Measurements from ENCODE around the gene VIPR2.

The VIPR2 gene

DNA sequence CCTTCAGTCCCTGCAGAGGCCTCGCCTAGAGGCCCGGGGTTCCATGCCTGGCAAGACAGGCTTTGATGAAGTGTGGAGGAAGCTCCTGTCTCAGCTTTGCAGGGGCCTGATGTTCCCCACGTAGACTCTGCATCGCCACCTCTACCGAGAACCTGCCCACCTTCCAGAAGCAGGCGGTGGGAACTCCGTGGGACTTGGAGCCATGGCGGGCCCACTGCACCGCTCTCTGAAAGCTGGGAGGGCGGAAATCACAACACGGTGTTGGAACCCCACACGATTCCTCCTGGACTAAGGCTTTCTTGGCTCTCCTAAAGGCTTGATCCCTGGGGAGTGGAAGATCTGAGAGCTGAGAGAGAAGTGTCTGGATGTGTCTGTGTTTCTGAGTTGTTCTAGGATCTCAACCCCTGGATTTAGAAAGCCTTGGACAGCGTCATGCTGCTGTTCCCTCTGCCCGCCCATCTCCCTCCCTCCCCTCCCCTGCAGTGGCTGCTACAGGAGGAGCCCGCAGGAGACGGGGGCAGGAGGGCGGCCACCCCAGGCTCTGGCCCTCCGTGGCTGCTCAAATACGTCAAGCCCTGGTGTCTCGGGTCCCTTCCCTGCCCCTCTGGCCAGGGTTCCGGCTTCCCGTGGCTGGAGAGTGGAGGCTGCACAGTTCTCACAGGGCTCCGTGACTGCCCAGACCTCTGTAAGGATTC lies 79.7 kb downstream of the VIPR2 start:
- no peak for DNase-seq (ENCODE audit: low spot score)

DNA sequence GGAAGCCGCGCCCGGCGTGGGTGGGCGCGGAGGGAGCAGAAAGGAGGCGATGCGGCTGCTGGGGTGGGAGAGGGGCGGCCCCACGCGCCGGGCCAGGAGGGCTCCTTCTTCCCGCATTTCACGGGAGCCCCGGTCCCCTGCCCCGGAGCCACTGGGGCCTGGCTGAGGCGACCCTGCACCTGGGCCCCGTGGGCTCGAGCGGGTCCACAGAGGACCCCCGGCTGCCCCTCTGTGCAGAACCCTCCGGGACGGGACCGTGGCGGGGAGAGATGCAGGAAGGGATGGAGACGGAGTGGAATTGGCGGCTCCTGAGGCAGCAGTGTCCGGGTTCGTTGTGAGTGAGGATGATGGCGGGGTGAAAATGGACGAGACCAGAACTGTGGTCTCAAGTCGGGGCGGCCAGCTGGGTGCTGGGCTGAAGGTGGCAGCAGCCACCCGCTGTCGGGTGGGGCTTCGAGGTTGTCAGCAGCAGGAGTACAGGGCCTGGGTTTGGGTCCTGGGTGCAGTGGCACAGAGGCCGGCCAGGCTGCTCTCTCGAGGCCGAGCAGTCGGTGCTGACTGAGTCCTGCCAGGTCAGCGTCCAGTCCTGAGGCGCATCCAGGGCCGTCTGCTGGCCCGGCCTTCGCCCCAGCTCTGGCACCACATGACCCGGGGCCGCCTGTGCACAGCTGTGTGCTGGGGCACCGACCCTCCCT lies 80.4 kb downstream of the VIPR2 start:
- no peak for DNase-seq (ENCODE audit: low spot score)

DNA sequence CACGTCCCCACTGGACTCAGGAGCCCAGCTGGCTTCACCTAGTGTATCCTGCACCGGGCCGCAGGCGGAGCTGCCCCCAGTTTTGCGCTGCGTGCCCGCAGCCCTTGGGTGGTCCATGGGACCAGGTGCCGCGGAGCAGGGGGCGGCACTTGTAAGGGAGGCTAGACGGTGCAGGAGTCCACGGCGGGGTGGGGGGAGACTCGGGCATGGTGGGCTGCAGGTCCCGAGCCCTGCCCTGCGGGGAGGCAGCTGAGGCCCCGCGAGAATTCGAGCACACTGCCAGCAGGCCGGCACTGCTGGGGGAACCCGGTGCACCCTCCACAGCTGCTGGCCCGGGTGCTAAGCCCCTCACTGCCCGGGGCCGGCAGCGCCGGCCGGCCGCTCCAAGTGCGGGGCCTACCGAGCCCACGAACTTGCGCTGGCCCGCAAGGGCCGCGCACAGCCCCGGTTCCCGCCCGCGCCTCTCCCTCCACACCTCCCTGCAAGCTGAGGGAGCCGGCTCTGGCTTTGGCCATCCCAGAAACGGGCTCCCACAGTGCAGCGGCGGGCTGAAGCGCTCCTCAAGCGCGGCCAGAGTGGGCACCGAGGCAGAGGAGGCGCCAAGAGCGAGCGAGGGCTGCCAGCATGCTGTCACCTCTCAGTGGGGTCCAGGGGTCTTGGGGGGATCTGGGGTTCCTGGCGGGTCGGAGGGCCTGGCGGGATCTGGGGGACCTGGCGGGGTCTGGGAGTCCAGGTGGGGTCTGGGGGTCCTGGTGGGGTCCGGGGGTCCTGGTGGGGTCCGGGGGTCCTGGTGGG lies 81.4 kb downstream of the VIPR2 start:
- DNase-seq (ENCODE audit: low spot score): no peak

DNA sequence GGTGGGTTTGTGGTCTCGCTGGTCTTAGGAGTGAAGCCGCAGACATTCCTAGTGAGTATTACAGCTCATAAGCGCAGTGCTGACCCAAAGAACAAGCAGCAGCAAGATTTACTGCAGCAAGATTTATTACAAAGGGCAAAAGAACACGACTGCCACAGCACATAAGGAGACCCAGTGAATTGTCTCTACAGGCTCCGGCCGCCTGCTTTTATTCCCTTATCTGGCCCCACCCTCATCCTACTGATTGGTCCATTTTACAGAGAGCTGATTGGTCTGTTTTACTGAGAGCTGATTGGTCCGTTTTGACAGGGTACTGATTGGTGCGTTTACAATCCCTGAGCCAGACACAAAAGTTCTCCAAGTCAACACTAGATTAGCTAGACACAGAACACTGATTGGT lies 82.1 kb downstream of the VIPR2 start:
- no peak for DNase-seq (ENCODE audit: low spot score)

DNA sequence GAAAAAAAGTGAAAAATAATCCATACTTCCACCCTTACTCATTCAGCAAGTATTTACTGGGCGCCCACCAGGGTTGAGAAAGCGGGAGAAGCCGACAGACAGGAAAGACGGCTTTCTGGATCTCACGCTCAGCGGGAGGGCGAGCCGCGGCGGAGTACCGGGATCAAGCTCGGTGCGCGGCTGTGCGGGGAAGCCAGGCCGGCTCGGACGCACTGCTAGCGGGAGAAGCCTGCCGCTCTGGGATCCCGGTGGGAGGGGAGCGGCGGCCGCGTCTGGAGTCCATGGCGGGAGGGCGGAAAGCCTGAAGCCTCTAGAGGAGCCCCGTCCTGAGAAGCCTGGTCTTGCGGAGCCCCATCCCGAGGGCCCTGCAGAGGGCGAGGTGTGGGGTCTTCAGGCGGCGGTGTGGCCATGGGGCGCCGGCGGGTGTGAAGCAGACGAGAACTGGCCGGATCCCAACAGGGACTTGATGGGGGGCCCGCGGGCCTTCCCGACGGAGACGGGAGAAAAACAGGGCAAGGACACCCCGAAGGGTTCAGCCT lies 82.9 kb downstream of the VIPR2 start:
- DNase-seq (ENCODE audit: low spot score): no peak

DNA sequence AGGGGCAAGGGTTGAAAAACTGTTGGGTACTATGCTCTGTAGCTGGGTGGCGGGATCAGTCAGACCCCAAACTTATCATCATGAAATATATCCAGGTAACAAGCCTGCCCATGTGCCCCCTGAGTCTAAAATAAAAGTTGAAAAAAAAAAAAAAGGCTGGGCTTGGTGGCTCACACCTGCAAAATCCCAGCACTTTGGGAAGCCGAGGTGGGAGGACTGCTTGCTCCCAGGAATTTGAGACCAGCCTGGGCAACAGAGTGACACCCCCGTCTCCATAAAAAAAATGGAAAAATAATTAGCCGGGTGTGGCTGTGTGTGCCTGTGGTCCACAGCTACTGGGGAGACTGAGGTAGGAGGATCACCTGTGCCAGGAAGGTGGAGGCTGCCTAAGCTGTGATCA lies 83.5 kb downstream of the VIPR2 start:
- no peak for DNase-seq (ENCODE audit: low spot score)

DNA sequence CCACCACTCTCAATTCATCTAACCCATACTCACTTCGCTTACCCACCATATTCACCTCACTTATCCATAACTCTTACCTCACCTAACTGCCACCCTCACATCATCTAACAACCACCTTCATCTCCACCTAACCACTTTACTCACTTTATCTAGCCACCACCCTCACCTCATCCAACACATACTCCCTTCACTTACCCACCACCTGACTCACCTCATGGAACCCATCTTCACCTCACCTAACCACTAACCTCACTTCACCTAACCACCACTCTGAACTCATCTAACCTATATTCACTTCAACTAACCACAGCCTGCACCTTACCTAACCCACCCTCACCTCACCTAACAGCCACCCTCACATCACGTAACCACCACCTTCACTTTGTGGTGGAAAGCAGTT lies 84.2 kb downstream of the VIPR2 start:
- DNase-seq (ENCODE audit: low spot score): no peak

DNA sequence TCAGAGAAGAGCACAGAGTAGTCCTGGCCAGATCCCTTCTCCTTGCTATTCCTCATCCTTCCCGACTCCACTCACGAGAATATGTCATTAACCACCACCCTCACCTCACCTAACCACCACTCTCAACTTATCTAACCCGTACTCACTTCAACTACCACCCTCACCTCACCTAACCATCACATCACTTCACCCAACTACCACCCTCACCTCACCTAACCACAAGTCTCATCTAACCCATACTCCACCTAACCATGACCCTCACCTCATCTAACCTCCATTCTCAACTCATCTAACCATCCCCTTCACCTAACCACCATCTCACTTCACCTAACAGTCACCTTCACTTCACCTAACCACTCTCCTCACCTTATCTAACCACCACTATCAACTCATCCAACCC lies 85.0 kb downstream of the VIPR2 start:
- no peak for DNase-seq (ENCODE audit: low spot score)

DNA sequence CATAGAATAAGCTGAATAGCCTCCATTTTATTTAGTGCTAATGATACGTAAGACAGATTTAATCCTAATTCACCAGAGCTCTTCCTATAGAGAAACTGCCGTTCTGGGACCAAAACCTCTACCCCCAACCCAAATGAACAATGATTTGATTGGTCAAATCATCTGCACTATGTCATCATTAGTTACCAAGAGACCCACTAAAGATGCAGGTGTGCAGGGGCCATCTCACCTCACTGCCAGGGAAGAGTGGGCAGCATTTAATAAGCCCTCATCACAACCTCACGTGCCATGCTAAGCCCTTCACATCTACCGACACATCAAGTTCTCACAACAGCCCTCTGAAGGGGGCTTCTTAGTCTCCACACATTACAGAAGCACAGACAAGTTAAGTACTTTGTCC lies 87.0 kb downstream of the VIPR2 start:
- DNase-seq (ENCODE audit: low spot score): no peak

DNA sequence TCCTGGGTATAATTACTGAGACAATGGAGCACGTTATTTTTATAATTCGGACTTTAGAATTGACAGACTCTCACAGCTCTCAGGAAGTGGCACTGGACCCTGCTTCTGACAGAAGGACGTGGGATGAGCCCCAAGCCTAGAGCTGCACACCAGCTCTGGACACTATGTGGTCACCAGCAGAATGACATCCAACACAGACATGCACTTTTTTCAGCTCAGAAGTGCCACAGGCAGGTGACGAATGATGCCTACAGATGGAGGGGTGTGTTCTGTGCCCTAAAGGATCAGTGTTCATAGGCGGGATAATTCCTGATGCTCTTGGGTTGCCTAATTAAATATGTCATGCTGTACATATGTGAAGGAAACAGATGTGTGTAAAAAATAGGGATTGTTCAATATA lies 87.9 kb downstream of the VIPR2 start:
- no peak for DNase-seq (ENCODE audit: low spot score)

DNA sequence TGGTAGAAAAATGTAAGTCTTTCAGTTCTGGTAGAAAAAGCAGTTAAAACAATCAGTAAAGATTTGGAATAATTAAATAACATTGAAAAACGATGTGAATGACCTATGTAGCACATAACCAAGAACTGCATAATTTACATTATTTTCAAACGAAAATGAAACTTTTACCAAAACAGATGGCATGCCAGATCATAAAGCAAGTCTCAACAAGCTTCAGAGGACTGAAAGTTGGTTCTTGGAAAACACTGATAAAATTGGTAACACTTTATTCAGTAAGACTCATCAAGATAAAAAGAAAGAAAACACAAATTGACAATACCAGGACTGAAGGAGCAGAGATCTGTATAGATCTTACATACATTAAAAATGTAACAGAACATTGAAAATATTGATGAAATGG lies 92.8 kb downstream of the VIPR2 start:
- no peak for DNase-seq (ENCODE audit: low spot score)

DNA sequence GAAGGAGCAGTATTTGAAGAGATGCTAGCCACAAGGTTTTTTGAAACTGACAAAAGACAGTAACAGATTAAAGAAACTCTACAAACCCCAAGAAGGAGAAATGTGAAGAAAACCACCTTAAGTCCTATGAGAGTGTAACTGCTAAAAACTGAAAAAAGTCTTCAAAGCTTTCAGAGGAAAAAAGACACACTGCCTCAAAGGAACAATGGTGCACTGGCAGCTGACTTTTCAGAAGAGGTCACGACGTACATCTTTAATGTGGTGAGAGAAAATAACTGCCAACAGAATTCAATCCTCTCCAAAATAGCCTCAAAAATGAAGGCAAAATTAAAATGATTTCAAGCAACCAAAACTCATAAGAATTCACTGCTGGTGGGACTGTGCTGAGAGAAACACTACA lies 94.0 kb downstream of the VIPR2 start:
- no peak for DNase-seq (ENCODE audit: low spot score)

DNA sequence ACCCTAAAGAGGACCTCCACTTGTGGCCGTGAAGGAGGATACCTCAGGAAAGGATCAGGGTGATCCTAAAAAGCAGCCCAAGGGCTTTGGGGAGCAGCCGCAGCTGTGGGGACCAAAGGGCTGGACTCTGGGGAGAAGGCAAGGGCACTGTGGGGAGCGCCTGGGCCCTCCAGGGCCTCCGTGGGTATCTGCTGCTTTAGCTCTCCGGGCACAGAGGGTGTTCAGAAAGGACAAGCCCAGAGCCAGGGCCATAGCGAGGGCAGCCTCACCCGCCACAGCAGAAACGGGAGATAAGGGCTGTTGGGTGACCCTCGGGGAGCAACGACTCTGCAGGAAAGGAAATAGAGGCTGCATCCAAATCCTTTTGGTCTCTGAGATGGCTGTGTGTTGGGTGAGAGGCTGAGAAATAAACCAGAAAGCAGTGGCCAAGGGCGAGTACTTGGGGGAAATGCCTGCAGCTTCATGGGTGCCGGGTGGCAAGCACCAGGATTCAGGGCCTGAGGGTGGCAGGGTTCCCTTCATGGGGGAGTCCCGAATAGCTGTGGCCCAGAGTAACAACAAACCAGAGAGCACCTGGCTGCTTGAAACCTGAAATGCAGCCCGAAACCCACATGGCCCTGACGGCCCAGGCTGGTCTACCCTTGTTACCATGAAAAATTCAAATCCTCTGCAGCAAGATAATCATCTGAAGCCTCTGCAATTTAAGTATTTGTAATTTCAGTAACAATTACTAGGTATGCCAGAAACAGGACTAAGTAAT lies 95.2 kb downstream of the VIPR2 start:
- DNase-seq (ENCODE audit: low spot score): no peak

DNA sequence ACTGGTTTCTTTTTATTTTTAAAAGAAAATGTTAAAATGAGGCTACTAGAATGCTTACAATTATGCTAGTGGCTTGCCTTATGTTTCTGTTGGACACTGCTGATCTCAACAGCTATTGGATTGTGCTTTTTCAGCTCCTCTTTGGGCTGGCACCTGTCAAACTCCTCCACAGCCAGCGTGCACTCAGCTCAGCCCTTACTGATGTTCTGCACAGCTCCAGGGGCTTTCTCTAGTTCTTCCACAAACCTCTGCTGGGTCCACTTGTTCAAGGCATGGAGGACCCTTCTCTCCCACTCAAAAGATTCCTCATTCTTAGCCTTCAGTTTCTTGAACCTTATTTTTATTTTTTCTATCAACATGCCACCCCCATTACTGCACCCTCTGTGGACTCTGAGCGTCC lies 96.0 kb downstream of the VIPR2 start:
- no peak for DNase-seq (ENCODE audit: low spot score)

DNA sequence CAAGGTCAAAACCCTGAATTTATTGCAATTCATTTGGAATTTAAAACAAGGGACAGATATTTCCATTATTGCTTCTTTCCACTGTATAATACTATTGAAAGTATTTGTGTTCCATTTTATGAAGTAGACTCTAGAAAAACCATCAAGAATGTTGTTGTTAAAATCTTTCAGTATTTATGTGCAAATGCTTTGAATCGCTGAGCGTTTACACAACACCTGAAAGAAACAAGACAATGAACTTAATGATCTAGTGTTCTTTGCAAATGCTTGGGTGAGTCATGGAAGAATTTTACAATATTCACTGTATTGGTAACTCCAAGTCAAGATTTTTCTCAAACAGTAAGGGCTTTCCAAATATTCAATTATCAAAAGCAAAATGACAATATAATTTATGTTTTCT lies 97.1 kb downstream of the VIPR2 start:
- DNase-seq (ENCODE audit: low spot score): no peak

DNA sequence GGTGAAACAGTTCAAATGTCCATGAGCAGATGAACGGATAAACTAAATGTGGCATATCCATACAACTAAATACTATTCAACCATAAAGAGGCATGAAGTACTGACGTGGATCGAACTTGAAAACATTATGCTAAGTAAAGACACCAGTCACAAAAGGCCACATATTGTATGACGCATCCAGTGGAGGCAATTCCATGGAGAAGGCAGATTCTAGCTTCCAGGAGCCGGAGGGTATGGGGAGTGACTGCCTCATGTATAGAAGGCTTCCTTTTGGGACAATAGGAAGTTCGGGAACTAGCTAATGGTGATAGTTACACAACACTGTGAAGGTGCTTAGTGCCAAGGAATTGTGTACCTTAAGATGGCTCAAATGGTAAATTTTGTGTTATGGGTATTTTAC lies 98.4 kb downstream of the VIPR2 start:
- no peak for DNase-seq (ENCODE audit: low spot score)

DNA sequence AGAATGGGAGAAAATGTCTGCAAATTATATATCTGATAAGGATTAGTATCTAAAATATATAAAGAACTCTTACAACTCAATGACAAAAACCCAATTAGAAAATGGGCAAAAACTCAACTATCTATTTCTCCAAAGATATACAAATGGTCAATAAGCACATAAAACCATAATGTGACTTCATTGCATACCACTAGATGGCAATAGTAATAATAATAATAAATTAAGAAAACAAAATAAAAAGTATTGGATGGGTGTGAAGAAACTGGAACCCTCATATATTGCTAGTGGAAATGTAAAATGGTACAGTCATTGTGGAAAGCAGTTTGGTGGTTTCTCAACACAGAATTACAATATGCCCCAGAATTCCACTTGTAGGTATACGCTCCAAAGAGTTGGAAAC lies 98.8 kb downstream of the VIPR2 start:
- DNase-seq (ENCODE audit: low spot score): no peak

DNA sequence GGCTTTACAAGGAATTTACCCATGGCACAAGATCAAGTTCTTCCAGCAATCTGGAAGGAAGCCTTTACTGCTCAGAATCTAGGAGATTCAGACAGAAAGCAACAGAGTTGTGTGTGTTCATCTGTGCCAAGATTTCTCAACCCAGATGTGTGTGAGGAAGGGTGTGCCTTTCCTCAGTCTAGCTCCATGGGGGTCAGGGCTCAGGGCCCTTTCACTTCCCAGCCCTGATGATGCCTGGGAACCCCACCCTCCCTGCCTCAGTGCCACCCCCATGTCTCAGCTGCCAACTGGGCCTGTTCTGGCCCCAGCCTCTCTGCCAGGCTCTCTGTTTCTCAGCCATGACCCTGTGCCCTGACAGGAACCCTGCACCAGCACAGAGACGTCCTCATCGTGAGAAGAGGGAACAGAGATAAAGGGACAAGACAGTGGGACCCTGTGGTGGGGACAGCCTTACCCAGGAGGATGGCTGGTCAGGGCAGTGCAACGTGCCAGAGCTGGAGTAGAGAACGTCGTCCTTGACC lies 102.0 kb downstream of the VIPR2 start:
- no peak for DNase-seq (ENCODE audit: low spot score)

DNA sequence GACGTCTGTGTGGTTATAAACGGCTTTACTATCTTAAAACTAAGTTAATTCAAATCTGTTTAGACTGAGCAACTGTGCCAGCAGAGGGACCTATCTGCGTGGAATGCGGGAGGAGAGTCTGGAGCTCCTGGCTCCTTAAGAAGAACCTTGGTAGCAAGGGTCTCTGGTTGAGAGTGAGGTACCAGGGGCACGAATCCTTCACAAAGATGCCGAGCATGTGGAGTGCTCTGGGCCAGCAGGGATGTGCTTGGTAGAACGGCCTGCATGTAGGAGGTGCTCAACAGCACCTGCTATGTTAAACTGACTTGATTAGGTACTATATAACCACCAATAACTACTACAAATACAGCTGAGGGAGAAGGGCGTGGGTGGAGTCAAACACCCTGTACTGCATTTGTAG lies 102.6 kb downstream of the VIPR2 start:
- DNase-seq (ENCODE audit: low spot score): no peak

DNA sequence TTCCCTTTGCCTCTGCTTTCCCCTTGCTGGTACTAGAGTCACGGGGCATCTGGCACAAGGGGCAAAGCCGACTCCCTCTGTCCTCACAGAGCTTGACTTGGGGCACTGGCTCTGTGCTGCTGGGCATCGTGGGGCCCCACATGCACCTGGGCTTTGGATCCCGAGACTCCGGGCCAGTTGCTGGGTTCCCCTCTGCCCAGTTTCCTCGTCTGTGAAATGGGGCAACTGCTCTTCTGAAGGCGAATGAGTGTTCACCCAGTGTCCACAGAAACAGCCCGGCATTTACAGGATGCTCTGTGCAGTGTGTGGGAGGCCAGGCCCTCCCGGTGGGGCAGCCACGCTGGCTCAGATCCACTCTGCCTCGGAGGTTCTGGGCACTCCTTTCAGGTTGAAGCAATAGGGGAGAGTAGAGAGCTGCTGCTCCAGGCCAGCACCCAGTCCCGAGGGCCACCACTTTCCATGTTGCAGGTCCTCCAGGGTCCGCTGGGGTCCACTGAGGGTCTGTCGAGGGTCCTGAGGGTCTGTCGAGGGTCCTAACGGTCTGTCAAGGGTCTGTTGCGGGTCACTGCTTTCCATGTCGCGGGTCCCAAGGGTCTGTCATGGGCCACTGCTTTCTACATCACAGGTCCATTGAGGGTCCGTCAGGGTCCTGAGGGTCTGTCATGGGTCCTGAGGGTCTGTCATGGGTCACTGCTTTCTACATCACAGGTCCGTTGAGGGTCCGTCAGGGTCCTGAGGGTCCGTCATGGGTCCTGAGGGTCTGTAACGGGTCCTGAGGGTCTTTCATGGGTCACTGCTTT lies 103.6 kb downstream of the VIPR2 start:
- DNase-seq (ENCODE audit: low spot score): no peak

DNA sequence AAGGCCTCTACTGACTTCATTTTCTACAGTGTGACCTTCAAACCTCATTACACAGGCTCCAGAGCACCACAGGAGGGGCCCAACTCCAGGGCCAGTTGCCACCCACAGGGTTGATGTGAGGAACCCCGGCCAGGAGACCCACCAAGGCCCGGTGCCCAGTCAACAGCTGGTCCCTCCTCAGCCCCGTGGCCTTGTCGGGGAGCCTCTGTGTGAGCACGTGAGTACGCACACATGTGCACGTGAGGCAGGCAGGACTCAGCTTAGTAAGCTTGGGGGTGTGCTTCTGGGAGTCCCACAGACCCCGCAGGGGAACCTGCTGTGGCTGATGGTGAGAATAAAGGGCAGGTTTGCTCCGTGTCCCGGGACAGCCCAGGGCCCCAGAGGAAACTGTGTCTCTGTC lies 104.5 kb downstream of the VIPR2 start:
- DNase-seq (ENCODE audit: low spot score): no peak

All from cerebellar cortex (tissue), 1 donor.